HEK293 (cell line): Measurements from ENCODE around the gene NDUFB10.
"Not testable (repeated sequence)": the region's sequence is repeated elsewhere in the genome, so short reads cannot be mapped to it uniquely, and the experiment has no call there.

Source experiments
- CTCF ChIA-PET: fragments of 350-600 bp; formaldehyde crosslinking; extraction: SDS; loops from one replicate; lab custom pipeline; 2021; ENCODE audit warnings: antibody characterized with exemption; lab: Yijun Ruan, JAX
- POLR2A ChIA-PET: fragments of 300-600 bp; formaldehyde crosslinking; extraction: SDS; loops from one replicate; lab custom pipeline; 2020; ENCODE audit warnings: antibody characterized with exemption, inconsistent platforms; lab: Yijun Ruan, JAX
- H3K27ac ChIP-seq: fragments of 200-500 bp; sonication (Bioruptor generic); 2 replicates; pipeline ENCODE4 v1.5.1; 2014; ENCODE audit warnings: low read depth, low read length, control low read depth, inconsistent platforms; ENCODE audit errors: extremely low read depth
- H3K36me3 ChIP-seq, 2 experiments: fragments of 200-500 bp in 1 of 2; sonication (Bioruptor generic) in 1 of 2; 1 replicate in 1 of 2; 2 replicates in 1 of 2; pipeline ENCODE4 v1.5.1; 2014 to 2017; ENCODE audit warnings: inconsistent platforms in 2 of 2, low read length in 2 of 2; ENCODE audit not compliant: control insufficient read depth in 2 of 2, insufficient read depth in 1 of 2
- H3K4me1 ChIP-seq: fragments of 200-500 bp; sonication (Bioruptor generic); 2 replicates; pipeline ENCODE4 v1.5.1; 2014; ENCODE audit warnings: mild to moderate bottlenecking, low read length, inconsistent platforms; ENCODE audit not compliant: control insufficient read depth, insufficient read depth
- H3K4me3 ChIP-seq: 2 replicates; pipeline ENCODE4 v1.5.1; 2011; ENCODE audit warnings: low read depth, mild to moderate bottlenecking, control low read depth, low read length, moderate library complexity
- H3K9me3 ChIP-seq: fragments of 200-500 bp; sonication (Bioruptor generic); 2 replicates; pipeline ENCODE4 v1.5.1; 2014; ENCODE audit warnings: low read depth, low read length, inconsistent platforms; ENCODE audit not compliant: control insufficient read depth, insufficient read depth
- EGR2 ChIP-seq: fragments of 450-650 bp; formaldehyde crosslinking; IDR thresholded peaks from 2 replicates; pipeline ENCODE4 v1.5.1; 2016; ENCODE audit warnings: low read depth, missing biosample characterization, missing genetic modification characterization
- KLF7 ChIP-seq: fragments of 450-650 bp; formaldehyde crosslinking; IDR thresholded peaks from 2 replicates; pipeline ENCODE4 v1.5.1; 2016; ENCODE audit warnings: missing biosample characterization, missing genetic modification characterization, borderline replicate concordance
- OSR2 ChIP-seq: fragments of 450-650 bp; formaldehyde crosslinking; IDR thresholded peaks from 2 replicates; pipeline ENCODE4 v1.5.1; 2016; ENCODE audit warnings: missing biosample characterization, missing genetic modification characterization
- ZFHX2 ChIP-seq: fragments of 450-650 bp; formaldehyde crosslinking; conservative IDR thresholded peaks from 2 replicates; pipeline ENCODE4 v1.5.1; 2016; ENCODE audit warnings: missing biosample characterization, missing genetic modification characterization
- ZIC2 ChIP-seq: fragments of 450-650 bp; formaldehyde crosslinking; IDR thresholded peaks from 2 replicates; pipeline ENCODE4 v1.5.1; 2016; ENCODE audit warnings: missing biosample characterization, missing genetic modification characterization
- ZNF221 ChIP-seq: fragments of 450-650 bp; formaldehyde crosslinking; IDR thresholded peaks from 2 replicates; pipeline ENCODE4 v1.5.1; 2017; ENCODE audit warnings: missing biosample characterization, missing genetic modification characterization, borderline replicate concordance
- ZNF341 ChIP-seq: fragments of 450-650 bp; formaldehyde crosslinking; IDR thresholded peaks from 2 replicates; pipeline ENCODE4; 2016; ENCODE audit warnings: low read depth, missing biosample characterization, missing genetic modification characterization
- ZNF585B ChIP-seq: fragments of 450-650 bp; formaldehyde crosslinking; IDR thresholded peaks from 2 replicates; pipeline ENCODE4 v1.5.1; 2016; ENCODE audit warnings: missing biosample characterization, missing genetic modification characterization
- ZNF629 ChIP-seq: fragments of 450-650 bp; formaldehyde crosslinking; IDR thresholded peaks from 2 replicates; pipeline ENCODE4 v1.5.1; 2017; ENCODE audit warnings: missing biosample characterization, missing genetic modification characterization
- ZNF707 ChIP-seq: fragments of 450-650 bp; formaldehyde crosslinking; IDR thresholded peaks from 2 replicates; pipeline ENCODE4 v1.5.1; 2016; ENCODE audit warnings: missing biosample characterization, missing genetic modification characterization
- ZNF777 ChIP-seq: fragments of 450-650 bp; formaldehyde crosslinking; IDR thresholded peaks from 2 replicates; pipeline ENCODE4 v1.5.1; 2017; ENCODE audit warnings: missing biosample characterization, missing genetic modification characterization, borderline replicate concordance

NDUFB10 gene

DNA sequence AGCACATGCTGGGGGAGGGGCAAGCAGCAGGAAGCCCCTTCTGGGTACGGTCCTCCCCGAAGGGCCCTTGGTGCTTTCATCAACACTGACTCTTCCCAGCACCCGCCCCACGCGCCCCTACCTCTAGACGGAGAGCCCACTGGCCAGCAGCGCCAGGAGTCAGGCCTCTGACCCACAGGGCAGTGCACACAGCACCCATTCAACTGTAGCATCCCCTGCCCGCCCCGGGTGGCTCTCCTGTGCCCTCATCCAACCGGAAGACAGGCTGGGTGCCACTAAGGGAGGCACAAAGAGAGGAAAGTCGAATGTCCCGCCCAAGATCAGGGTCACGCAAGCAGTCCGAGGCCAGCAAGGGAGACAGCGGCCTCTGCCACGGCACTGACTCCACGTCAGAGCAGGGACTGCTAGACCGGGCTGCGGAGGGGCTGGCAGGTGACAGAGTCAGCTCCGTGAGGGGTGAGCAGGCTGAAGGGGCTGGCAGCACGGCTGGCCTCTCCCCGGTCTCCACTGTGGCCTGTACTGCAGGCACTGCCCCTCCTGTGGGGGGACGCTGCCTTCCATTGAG lies 26.2 kb upstream of the NDUFB10 start:
- no peaks in the 10 kb centered on the region; the same call in 1 of the 2 replicates for H3K4me1 ChIP-seq
- POLR2A ChIA-PET: interaction anchor here (1.2 kb wide), 1 partner anchor 17 kb away, joined by 4 read pairs; no protein-coding TSS in a partner anchor
- 0 out of 2 replicates have a peak, but pooled peaks have one; percentile 32 for TF ChIP-seq ZIC2 (tag by site-specific recombination)
- no peak for TF ChIP-seq ZNF341
- H3K4me3 ChIP-seq: no peak overlapping the region
- no peak overlapping the region for H3K27ac ChIP-seq
- CTCF ChIA-PET: interaction anchor here (0.5 to 1.7 kb wide), 5 partner anchors 9 to 73 kb away, joined by 3 to 9 read pairs (median 4); no protein-coding TSS in a partner anchor
- H3K36me3 ChIP-seq: peaks cover 0 to 11% of the 10 kb centered on the region in 2 experiments; a peak in 2 of 3 replicates
- no peaks in the 10 kb centered on the region for H3K9me3 ChIP-seq

DNA sequence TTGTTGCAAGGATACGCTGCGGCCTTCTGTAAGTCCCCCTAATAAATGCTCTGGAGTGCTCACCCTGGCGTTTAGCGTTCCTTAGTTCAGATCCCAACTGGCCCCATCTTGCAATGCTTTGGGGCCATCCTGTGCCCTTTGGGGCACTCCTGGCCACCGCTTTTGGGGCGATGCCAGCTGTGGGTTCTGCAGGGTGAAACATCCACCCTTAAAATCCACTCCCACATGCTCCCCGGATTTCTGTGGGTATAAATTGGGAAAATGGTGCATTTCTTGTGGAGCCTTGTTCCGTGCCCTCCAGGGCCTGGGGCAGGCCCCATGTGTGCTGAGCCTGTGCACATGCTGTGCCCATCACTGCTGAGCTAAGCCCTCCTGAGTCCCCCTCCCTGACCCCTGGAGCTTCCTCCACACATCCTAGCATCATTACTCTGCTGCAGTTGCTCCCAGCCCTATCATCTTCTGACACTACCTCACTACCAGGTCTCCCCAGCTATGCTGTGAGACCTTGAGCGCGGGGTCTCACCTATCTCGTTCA lies 22.3 kb upstream of the NDUFB10 start:
- H3K36me3 ChIP-seq: peaks cover 0 to 38% of the 10 kb centered on the region in 2 experiments; a peak in 2 of 3 replicates
- no peak overlapping the region for H3K4me3 ChIP-seq
- H3K9me3 ChIP-seq: no peaks in the 10 kb centered on the region
- ChIA-PET POLR2A (no interaction called here), CTCF (no interaction called here)
- TF ChIP-seq ZIC2 (tag by site-specific recombination) (peak; percentile 58), ZNF707 (no peak), ZNF629 (no peak)
- no peak overlapping the region for H3K27ac ChIP-seq
- no peaks in the 10 kb centered on the region; the same call in 1 of the 2 replicates for H3K4me1 ChIP-seq

DNA sequence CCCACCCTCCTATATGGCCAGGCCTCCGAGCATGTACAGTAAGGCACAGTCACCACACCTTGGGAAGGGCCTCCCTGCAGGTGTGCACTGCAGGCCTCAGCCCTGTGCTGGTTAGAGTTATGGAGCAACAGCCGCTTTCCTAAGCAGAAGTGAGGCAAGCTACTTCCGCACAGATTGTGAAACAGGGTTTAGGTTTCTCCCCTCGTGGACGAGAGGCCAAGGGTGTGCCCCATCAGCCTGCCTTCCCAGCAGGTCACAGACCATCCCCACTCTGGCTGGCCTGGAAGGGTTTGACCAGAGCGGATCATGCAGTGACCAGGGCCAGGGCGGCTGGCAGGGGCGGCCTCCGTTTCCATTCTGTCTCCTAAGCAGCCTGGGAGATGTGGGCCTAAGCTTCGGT lies 21.0 kb upstream of the NDUFB10 start:
- ChIA-PET CTCF (no interaction called here), POLR2A (interaction anchor here (0.6 kb wide), 1 partner anchor 249 kb away, joined by 6 read pairs; no protein-coding TSS in a partner anchor)
- no peak overlapping the region for H3K4me3 ChIP-seq
- H3K36me3 ChIP-seq: peaks cover 0 to 38% of the 10 kb centered on the region in 2 experiments; a peak in 2 of 3 replicates
- H3K4me1 ChIP-seq: no peaks in the 10 kb centered on the region; the same call in 1 of the 2 replicates
- TF ChIP-seq ZNF221: no peak
- TF ChIP-seq KLF7 (tag by site-specific recombination): no peak
- no peak for TF ChIP-seq ZNF777 (tag by site-specific recombination)
- TF ChIP-seq ZNF585B (tag by site-specific recombination): no peak
- H3K9me3 ChIP-seq: no peaks in the 10 kb centered on the region
- no peak overlapping the region for H3K27ac ChIP-seq

DNA sequence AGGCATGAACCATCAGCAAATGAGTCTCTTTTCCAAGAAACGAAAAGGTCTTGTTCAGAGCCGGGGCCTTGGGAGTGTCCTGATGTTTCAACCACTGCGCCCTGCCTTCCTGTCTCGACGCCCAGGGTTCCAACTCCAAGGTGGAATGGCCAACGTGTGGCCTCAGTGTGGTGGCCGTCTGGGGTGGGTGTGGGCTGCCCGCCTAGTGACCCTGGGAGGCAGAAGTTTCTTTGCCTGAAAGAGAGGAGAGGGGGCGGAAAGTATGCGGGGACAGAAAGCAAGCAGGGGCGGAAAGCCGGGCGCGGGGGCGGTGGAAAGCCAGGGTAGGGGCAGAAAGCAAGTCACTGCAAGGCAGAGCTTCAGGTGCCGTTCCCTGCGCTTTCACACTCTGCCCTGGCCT lies 20.4 kb upstream of the NDUFB10 start:
- POLR2A ChIA-PET: interaction anchor here (0.6 to 1.7 kb wide), 3 partner anchors 26 to 249 kb away, joined by 3 to 7 read pairs (median 6); partner anchors contain the start of gene RPS2
- no peaks in the 10 kb centered on the region; the same call in 1 of the 2 replicates for H3K4me1 ChIP-seq
- CTCF ChIA-PET: no interaction called here

DNA sequence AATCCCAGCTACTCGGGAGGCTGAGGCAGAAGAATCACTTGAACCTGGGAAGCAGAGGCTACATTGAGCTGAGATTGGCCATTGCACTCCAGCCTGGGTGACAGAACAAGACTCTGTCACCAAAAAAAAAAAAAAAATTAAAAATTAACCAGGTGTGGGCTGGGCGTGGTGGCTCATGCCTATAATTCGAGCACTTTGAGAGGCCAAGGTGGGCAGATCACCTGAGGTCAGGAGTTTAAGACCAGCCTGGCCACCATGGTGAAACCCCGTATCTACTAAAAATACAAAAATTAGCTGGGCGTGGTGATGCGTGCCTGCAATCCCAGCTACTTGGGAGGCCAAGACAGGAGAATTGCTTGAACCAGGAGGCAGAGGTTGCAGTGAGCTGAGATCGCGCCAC lies 19.5 kb upstream of the NDUFB10 start:
- ChIA-PET CTCF (interaction anchor here (0.7 to 2.6 kb wide), 3 partner anchors 11 to 74 kb away, joined by 3 to 19 read pairs (median 3); no protein-coding TSS in a partner anchor), POLR2A (interaction anchor here (0.7 to 1.9 kb wide), 3 partner anchors 16 to 538 kb away, joined by 4 to 7 read pairs (median 5); partner anchors contain the start of gene RPS2)
- not testable (repeated sequence) for H3K27ac ChIP-seq, H3K9me3 ChIP-seq, H3K4me1 ChIP-seq, H3K4me3 ChIP-seq
- peaks cover 0 to 38% of the 10 kb centered on the region in 2 experiments; a peak in 2 of 3 replicates for H3K36me3 ChIP-seq

More for the DNA sequence above, 20.4 kb upstream of the NDUFB10 start:
- no peaks in the 10 kb centered on the region for H3K9me3 ChIP-seq
- no peak overlapping the region for H3K27ac ChIP-seq
- H3K36me3 ChIP-seq: peaks cover 0 to 38% of the 10 kb centered on the region in 2 experiments; a peak in 2 of 3 replicates
- no peak overlapping the region for H3K4me3 ChIP-seq
- peak; percentile 83 for TF ChIP-seq ZFHX2 (tag by site-specific recombination)
- TF ChIP-seq EGR2 (tag by site-specific recombination): peak; percentile 89
- no peak for TF ChIP-seq OSR2 (tag by site-specific recombination)
- TF ChIP-seq, all 188 proteins: peak for 2
